GM23248 (cell line): ENCODE measurements around the gene WFDC8. TPM values are rescaled to one million over a fixed set of nuclear protein-coding genes. Genes with fewer than 3 reads are reported as not detected.
A peak's percentile ranks its signal among the peaks of the same experiment; 100 is the strongest.

Source experiments
- DNase-seq: peaks from one replicate; pipeline ENCODE4 v3.0.0-alpha.2; 2015
- H2AFZ ChIP-seq: fragments of 200-600 bp; sonication (generic); 2 replicates; pipeline ENCODE4 v1.6.1; 2016; ENCODE audit warnings: antibody characterized with exemption
- H3F3A ChIP-seq: fragments of 200-600 bp; sonication (generic); 2 replicates; pipeline ENCODE4 v1.6.1; 2016; ENCODE audit warnings: mild to moderate bottlenecking, antibody characterized with exemption, mixed run types; ENCODE audit not compliant: insufficient read depth
- H3K27ac ChIP-seq: fragments of 200-600 bp; sonication (generic); 2 replicates; pipeline ENCODE4 v1.5.1; 2016; ENCODE audit warnings: mild to moderate bottlenecking
- H3K27me3 ChIP-seq: fragments of 200-600 bp; sonication (generic); replicated peaks from 2 replicates; pipeline ENCODE4 v1.6.1; 2016; ENCODE audit warnings: mild to moderate bottlenecking; ENCODE audit not compliant: insufficient read depth
- H3K36me3 ChIP-seq: fragments of 200-600 bp; sonication (generic); 2 replicates; pipeline ENCODE4 v1.6.1; 2016; ENCODE audit warnings: low read depth, mild to moderate bottlenecking
- H3K4me1 ChIP-seq: fragments of 200-600 bp; sonication (generic); 2 replicates; pipeline ENCODE4 v1.6.1; 2016; ENCODE audit warnings: mild to moderate bottlenecking; ENCODE audit not compliant: insufficient read depth
- H3K4me2 ChIP-seq: fragments of 200-600 bp; sonication (generic); one replicate; pipeline ENCODE4 v1.6.1; 2016; ENCODE audit warnings: mild to moderate bottlenecking; ENCODE audit not compliant: unreplicated experiment
- H3K4me3 ChIP-seq: fragments of 200-600 bp; sonication (generic); 2 replicates; pipeline ENCODE4 v1.5.1; 2016; ENCODE audit warnings: mild to moderate bottlenecking
- H3K79me2 ChIP-seq: fragments of 200-600 bp; sonication (generic); 2 replicates; pipeline ENCODE4 v1.6.1; 2016; ENCODE audit warnings: mild to moderate bottlenecking; ENCODE audit not compliant: insufficient read depth
- H3K9ac ChIP-seq: fragments of 200-600 bp; sonication (generic); 2 replicates; pipeline ENCODE4 v1.6.1; 2016; ENCODE audit warnings: mild to moderate bottlenecking
- H3K9me2 ChIP-seq: fragments of 200-600 bp; sonication (generic); 2 replicates; pipeline ENCODE4 v1.6.1; 2016; ENCODE audit warnings: mixed run types, mild to moderate bottlenecking, moderate library complexity; ENCODE audit not compliant: insufficient read depth
- H3K9me3 ChIP-seq: fragments of 200-600 bp; sonication (generic); one replicate; pipeline ENCODE4 v1.6.1; 2017; ENCODE audit warnings: low read depth
- H4K20me1 ChIP-seq: fragments of 200-600 bp; sonication (generic); 2 replicates; pipeline ENCODE4 v1.6.0; 2016; ENCODE audit not compliant: insufficient read depth
- EZH2 ChIP-seq: fragments of 200-600 bp; sonication (generic); IDR thresholded peaks from 2 replicates; pipeline ENCODE4 v1.6.1; 2018; ENCODE audit warnings: antibody characterized with exemption, mild to moderate bottlenecking; ENCODE audit not compliant: insufficient read depth, poor library complexity, severe bottlenecking
- EZH2phosphoT487 ChIP-seq: fragments of 200-600 bp; sonication (generic); IDR thresholded peaks from 2 replicates; pipeline ENCODE4 v1.6.1; 2018; ENCODE audit warnings: antibody characterized with exemption, moderate library complexity, mild to moderate bottlenecking, low read depth; ENCODE audit not compliant: insufficient read depth
- WGBS, 2 experiments: methylation state at CpG; one replicate each; pipeline ENCODE4 v1.1.6; 2015 to 2017; ENCODE audit warnings: low lambda C conversion rate in 2 of 2, low coverage in 1 of 2; ENCODE audit errors: missing lambda C conversion rate in 2 of 2; 5-methylcytosine and 5-hydroxymethylcytosine counted together
- in situ Hi-C: fragments of 300-500 bp; cut with MboI; formaldehyde crosslinking; loops from 2 replicates; pipeline ENCODE4 v1.15.0; 2020
- polyA plus RNA-seq: library from polyadenylated mRNA; unstranded; fragments of >200 nt; fragmentation: Nextera tagmentation; extraction: Ambion mirVana; gene quantifications from 2 replicates; pipeline ENCODE4 v1.2.1, GENCODE V29; 2016
- total RNA-seq: library from RNA; depleted of rRNA; stranded (reverse); fragments of >200 nt; shearing (Covaris generic); gene quantifications from 2 replicates; pipeline ENCODE4 v1.2.3, GENCODE V29; 2014

Gene WFDC8
- total and polyA plus RNA-seq, 2 experiments from 2014 or later: not detected

DNA sequence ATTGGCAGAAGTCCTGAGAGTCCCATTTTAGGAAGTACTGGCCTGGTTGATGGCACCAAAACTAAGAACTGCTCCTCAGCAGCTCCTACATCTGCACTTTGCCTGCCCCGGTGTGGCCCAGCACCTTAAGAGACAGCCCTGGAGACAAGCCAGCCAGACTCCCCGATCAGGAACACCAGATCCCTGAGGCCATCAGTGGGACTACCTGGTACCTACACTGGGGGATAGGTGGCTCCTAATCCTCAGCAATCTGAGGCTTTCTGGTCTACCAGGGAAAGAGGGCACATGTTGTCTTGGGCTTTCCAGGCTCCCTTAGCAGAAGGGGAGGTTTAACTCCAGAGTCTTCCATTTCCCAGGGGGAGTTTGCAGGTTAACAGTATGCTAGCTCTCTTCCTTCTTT is 39.7 kb downstream of the WFDC8 start, which contains the start of gene WFDC6:
Gene WFDC6, minus strand, starts transcription at position 101 of the 400 bp plus-strand sequence. Its CDS starts 75 bp downstream, at position 26.
- H3F3A ChIP-seq: no peaks in the 10 kb centered on the region
- no peaks in the 10 kb centered on the region for H3K9me2 ChIP-seq
- no peak within 1 kb of the TSS for H3K4me3 ChIP-seq
- in situ Hi-C loops: no loop called here
- no peak within 1 kb of the TSS for H2AFZ ChIP-seq
- no peak for DNase-seq
- no peaks in the 10 kb centered on the region for H4K20me1 ChIP-seq
- WGBS, 2 experiments: 19 to 56% methylated on average over 2 of the region's 2 CpGs
- TF ChIP-seq EZH2phosphoT487 (no peak), EZH2 (no peak)
- H3K9me3 ChIP-seq: no peaks in the 10 kb centered on the region
- H3K4me2 ChIP-seq: no peak within 1 kb of the TSS
- H3K36me3 ChIP-seq: no peaks in the 10 kb centered on the region
- no peaks in the 10 kb centered on the region for H3K4me1 ChIP-seq
- no peak within 1 kb of the TSS for H3K9ac ChIP-seq
- H3K27ac ChIP-seq: no peak within 1 kb of the TSS
- H3K79me2 ChIP-seq: no peaks in the 10 kb centered on the region
- peaks cover 56% of the 10 kb centered on the region for H3K27me3 ChIP-seq

DNA sequence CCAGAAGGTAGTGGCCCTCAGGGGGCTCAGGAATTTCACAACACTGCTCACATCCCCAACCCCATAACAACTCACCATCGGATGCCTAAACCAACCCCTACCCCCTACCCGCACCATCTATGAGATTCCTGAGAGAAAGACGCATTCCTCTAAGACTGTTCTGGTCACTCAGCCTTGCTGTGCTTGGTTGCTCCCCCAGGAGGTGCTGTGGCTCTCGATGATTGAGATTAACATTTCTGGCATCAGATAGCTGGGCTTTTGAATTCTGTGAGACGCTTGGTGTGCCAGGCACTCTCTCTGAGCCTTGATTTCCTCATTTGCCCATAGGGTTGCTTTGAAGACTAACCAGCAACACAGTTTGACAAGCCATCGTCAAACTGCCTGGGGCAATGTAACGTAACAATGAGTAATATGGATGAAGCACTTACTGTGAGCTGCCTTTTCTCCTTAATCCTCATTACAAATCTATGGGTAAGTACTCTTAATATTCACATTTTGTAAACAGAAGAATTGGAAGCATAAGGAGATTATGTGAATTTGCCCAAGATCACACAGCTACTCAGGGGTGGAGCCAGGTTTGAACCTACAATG is 40.8 kb downstream of the WFDC8 start:
- no peaks in the 10 kb centered on the region for H3K9me3 ChIP-seq
- H3K27me3 ChIP-seq: peaks cover 48% of the 10 kb centered on the region
- H3K9ac ChIP-seq: no peak overlapping the region
- no peaks in the 10 kb centered on the region for H4K20me1 ChIP-seq
- in situ Hi-C loops: no loop called here
- no peaks in the 10 kb centered on the region for H3F3A ChIP-seq
- 29 to 38% methylated on average over 7 of the region's 7 CpGs for WGBS, 2 experiments
- H3K79me2 ChIP-seq: no peaks in the 10 kb centered on the region
- H3K4me2 ChIP-seq: no peak overlapping the region
- H3K4me3 ChIP-seq: no peak overlapping the region
- no peaks in the 10 kb centered on the region for H3K4me1 ChIP-seq
- no peak overlapping the region for H2AFZ ChIP-seq
- H3K9me2 ChIP-seq: no peaks in the 10 kb centered on the region
- H3K36me3 ChIP-seq: no peaks in the 10 kb centered on the region
- TF ChIP-seq EZH2: no peak
- TF ChIP-seq EZH2phosphoT487: no peak
- no peak overlapping the region for H3K27ac ChIP-seq
- peak; percentile 8 for DNase-seq

DNA sequence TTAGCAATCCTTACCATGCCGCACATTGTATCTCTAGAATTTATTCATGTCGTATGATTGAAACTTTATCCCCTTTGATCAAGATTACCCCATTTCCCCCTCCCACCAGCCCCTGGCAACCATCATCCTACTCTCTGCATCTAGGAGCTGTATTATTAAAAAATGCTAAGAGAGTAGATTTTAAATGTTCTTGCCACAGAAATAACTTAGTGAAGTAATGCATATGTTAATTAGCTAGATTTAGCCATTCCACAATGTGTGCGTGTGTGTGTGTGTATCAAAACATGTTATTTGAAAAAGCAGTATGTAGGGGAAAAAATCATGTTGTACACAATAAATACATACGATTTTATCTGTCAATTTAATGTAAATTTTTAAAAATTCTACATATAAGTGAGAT is 51.8 kb downstream of the WFDC8 start:
- Histone ChIP-seq H3K27ac (no peak overlapping the region), H3K36me3 (no peaks in the 10 kb centered on the region), H4K20me1 (no peaks in the 10 kb centered on the region), H3F3A (no peaks in the 10 kb centered on the region), H3K9ac (no peak overlapping the region), H3K4me3 (no peak overlapping the region), H3K79me2 (no peaks in the 10 kb centered on the region), H3K9me3 (no peaks in the 10 kb centered on the region), H3K4me2 (no peak overlapping the region), H3K9me2 (no peaks in the 10 kb centered on the region), H3K4me1 (no peaks in the 10 kb centered on the region), H2AFZ (no peak overlapping the region), H3K27me3 (peaks cover 5% of the 10 kb centered on the region; the same call in 1 of the 2 replicates)
- 47 to 50% methylated on average over 4 of the region's 4 CpGs for WGBS, 2 experiments
- TF ChIP-seq EZH2 (no peak), EZH2phosphoT487 (no peak)
- DNase-seq: no peak
- in situ Hi-C loops: no loop called here

DNA sequence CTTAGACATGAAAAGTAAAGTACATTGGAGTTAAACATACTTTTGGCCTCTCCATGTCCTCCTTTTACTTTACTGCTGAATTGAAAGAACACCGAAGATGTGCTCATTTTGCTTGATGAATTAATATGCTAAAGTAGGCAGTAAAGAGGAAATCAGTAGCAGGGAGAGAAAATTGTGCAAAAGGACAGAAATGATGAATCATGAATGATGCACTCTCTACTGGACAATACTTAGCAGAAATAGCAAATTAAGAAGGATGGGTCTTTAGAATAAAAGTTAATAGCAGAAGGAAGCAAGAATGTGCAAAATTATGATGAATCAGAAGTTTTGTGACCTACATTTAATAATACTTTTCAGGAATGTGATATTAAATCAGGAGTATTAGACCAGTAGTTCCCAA is 55.3 kb downstream of the WFDC8 start:
- H4K20me1 ChIP-seq: no peaks in the 10 kb centered on the region
- no peaks in the 10 kb centered on the region for H3K79me2 ChIP-seq
- H3K4me2 ChIP-seq: no peak overlapping the region
- H3F3A ChIP-seq: no peaks in the 10 kb centered on the region
- H3K4me1 ChIP-seq: no peaks in the 10 kb centered on the region
- no peaks in the 10 kb centered on the region for H3K9me3 ChIP-seq
- in situ Hi-C loops: no loop called here
- H3K27ac ChIP-seq: no peak overlapping the region
- no peaks in the 10 kb centered on the region for H3K36me3 ChIP-seq
- peak; percentile 18 for DNase-seq
- H3K9ac ChIP-seq: no peak overlapping the region
- H3K27me3 ChIP-seq: no peaks in the 10 kb centered on the region
- no peak overlapping the region for H3K4me3 ChIP-seq
- no peaks in the 10 kb centered on the region for H3K9me2 ChIP-seq
- 18 to 43% methylated on average over 1 of the region's 1 CpG for WGBS, 2 experiments
- no peak for TF ChIP-seq EZH2
- TF ChIP-seq EZH2phosphoT487: no peak
- no peak overlapping the region for H2AFZ ChIP-seq
